ENCODE measurements around the gene TUBB6. TPM values are rescaled to one million over a fixed set of nuclear protein-coding genes. Genes with fewer than 3 reads are reported as not detected.

The TUBB6 gene
- total and polyA plus RNA-seq, 2 of the 8 experiments (the other 6 are each of a cell fraction or from before 2014, with no cell fraction given): 126 to 223 TPM

DNA sequence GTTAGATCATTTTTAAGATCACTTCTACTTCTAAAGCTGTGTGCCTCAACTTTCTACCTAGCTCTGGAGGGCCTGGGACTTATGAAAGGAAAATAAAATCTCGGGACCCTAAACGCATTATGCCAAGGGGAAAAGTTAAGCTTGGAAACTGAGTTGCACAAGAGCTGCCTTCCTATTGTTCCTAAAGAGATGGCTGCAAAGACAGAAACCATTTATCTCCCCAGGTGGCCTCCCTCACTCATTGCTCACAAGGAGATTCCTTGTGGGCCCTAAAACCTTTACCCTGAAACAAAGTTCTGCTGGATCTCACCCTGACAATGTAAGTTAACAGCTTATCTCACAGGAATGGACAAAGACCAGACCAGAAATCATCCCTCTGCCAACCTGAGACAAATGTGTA is 26.8 kb downstream of the TUBB6 start:
- Histone ChIP-seq H2AFZ (ENCODE audit: low read length) (no peak overlapping the region), H3K27me3 (replicated peaks in 1 of 4; ENCODE audit: control insufficient read depth in 3 of 4, extremely low read depth in 1 of 4, insufficient read depth in 3 of 4, low read length in 3 of 4) (no peaks in the 10 kb centered on the region), H2BK12ac (ENCODE audit: low read depth, low read length) (peak overlapping the region; percentile 100), H4K5ac (ENCODE audit: insufficient read length, low read depth, low read length) (no peak overlapping the region), H3K23me2 (ENCODE audit: low read depth, low read length) (no peaks in the 10 kb centered on the region), H2BK20ac (ENCODE audit: low read length) (no peak overlapping the region), H3K79me1 (ENCODE audit: low read depth, low read length) (no peaks in the 10 kb centered on the region), H3K9me3 (ENCODE audit: insufficient read depth in 2 of 2, low read depth in 1 of 2, low read length in 1 of 2) (no peaks in the 10 kb centered on the region), H3K14ac (ENCODE audit: insufficient read length) (no peak overlapping the region), H2BK5ac (ENCODE audit: low read depth, low read length) (peak overlapping the region; percentile 97; the same call in 1 of the 2 replicates), H3K56ac (replicated peaks; ENCODE audit: insufficient read length, low read depth, low read length) (no peak overlapping the region), H3K4me1 (replicated peaks in 1 of 4; ENCODE audit: control insufficient read depth in 3 of 4, insufficient read depth in 4 of 4, low read length in 3 of 4) (peaks cover 15 to 41% (median 39%) of the 10 kb centered on the region in 4 experiments), H4K91ac (replicated peaks; ENCODE audit: insufficient read length, low read length) (no peak overlapping the region), H3K4me3 (ENCODE audit: extremely low read depth in 1 of 4, insufficient read depth in 2 of 4, low read depth in 3 of 4, low read length in 4 of 4) (peak overlapping the region in 1 of 4 experiments; percentile 43; a peak in 2 of 8 replicates), H4K20me1 (replicated peaks in 1 of 2; ENCODE audit: control insufficient read depth in 1 of 2, insufficient read depth in 2 of 2, low read length in 2 of 2) (peaks cover 0 to 2% of the 10 kb centered on the region in 2 experiments), H2AK5ac (ENCODE audit: low read depth, low read length) (peak overlapping the region; percentile 84), H2BK15ac (ENCODE audit: low read length) (no peak overlapping the region), H3K18ac (ENCODE audit: extremely low read depth, low read length) (peak overlapping the region; percentile 42), H3K4ac (replicated peaks; ENCODE audit: insufficient read length, low read depth, low read length) (no peak overlapping the region), H3K27ac (ENCODE audit: low read depth, low read length) (peak overlapping the region; percentile 62; the same call in 1 of the 2 replicates), H4K8ac (ENCODE audit: extremely low read depth, insufficient read depth, low read length) (no peak overlapping the region), H3K9ac (replicated peaks in 1 of 4; ENCODE audit: extremely low read depth in 1 of 4, low read depth in 3 of 4, low read length in 3 of 4) (no peak overlapping the region; a peak in 1 of 7 replicates), H3K23ac (ENCODE audit: insufficient read length) (no peak overlapping the region), H3K79me2 (ENCODE audit: control insufficient read depth in 1 of 2, insufficient read depth in 2 of 2, low read length in 2 of 2) (no peaks in the 10 kb centered on the region), H3K36me3 (ENCODE audit: control insufficient read depth in 2 of 4, insufficient read depth in 4 of 4, low read length in 3 of 4) (peaks cover 0 to 4% (median 0%) of the 10 kb centered on the region in 4 experiments; a peak in 1 of 8 replicates), H2BK120ac (replicated peaks; ENCODE audit: low read depth, low read length) (no peak overlapping the region), H3K4me2 (ENCODE audit: insufficient read depth in 1 of 2, low read depth in 2 of 2, low read length in 2 of 2) (peak overlapping the region; percentile 35 to 61)
- ChIA-PET CTCF (ENCODE audit: partially characterized antibody) (interaction anchor here (0.6 to 1.5 kb wide), 7 partner anchors 22 to 326 kb away, joined by 3 to 5 read pairs (median 4); no protein-coding TSS in a partner anchor), POLR2A (ENCODE audit: partially characterized antibody) (interaction anchor here (0.7 to 3.4 kb wide), 17 partner anchors 12 to 301 kb away, joined by 3 to 26 read pairs (median 4); partner anchors contain the start of genes AFG3L2 and TUBB6)
- 42% methylated on average over 2 of the region's 2 CpGs; no CpG with 5 or more reads in 1 of the 2 experiments for WGBS, 2 experiments (ENCODE audit: extremely low coverage in 1 of 2, insufficient coverage in 1 of 2, insufficient read length in 1 of 2, insufficient replicate concordance in 2 of 2, low coverage in 1 of 2, low lambda C conversion rate in 2 of 2, missing lambda C conversion rate in 1 of 2)
- DNase-seq (ENCODE audit: low read depth in 1 of 2, low spot score in 2 of 2) (no peak), FAIRE-seq (no peak)
- no peak for TF ChIP-seq CREB1 (IDR thresholded peaks at IDR 0.05)
- no peak for TF ChIP-seq KDM1A (IDR thresholded peaks at IDR 0.05; ENCODE audit: borderline replicate concordance, low read length)
- peak; percentile 96 for TF ChIP-seq CEBPB (IDR thresholded peaks at IDR 0.05; ENCODE audit: low read depth, low read length)
- TF ChIP-seq SIX5 (IDR thresholded peaks at IDR 0.05; ENCODE audit: low read depth, low read length): no peak

All from H1 (cell line).